H9 (cell line): ENCODE data around the gene APOC1. TPM values are rescaled to one million over a fixed set of nuclear protein-coding genes. Genes with fewer than 3 reads are reported as not detected.

Source experiments
- DNase-seq: peaks from one replicate; pipeline ENCODE4 v3.0.0-alpha.2; 2017
- H2AFZ ChIP-seq: one replicate; pipeline ENCODE4 v1.6.1; 2013; ENCODE audit warnings: mild to moderate bottlenecking, low read length, control low read depth, moderate library complexity
- H2AK5ac ChIP-seq: 2 replicates; pipeline ENCODE4 v1.6.1; 2013; ENCODE audit warnings: low read length, control low read depth, mixed read lengths; ENCODE audit not compliant: insufficient read length
- H2BK120ac ChIP-seq: one replicate; pipeline ENCODE4 v1.6.1; 2013; ENCODE audit warnings: low read depth, mild to moderate bottlenecking, low read length, control low read depth, inconsistent platforms; ENCODE audit not compliant: poor library complexity, severe bottlenecking
- H2BK12ac ChIP-seq: 2 replicates; pipeline ENCODE4 v1.6.1; 2013; ENCODE audit warnings: low read length, control low read depth, mixed read lengths, low read depth; ENCODE audit not compliant: insufficient read length
- H2BK15ac ChIP-seq: 2 replicates; pipeline ENCODE4 v1.6.1; 2013; ENCODE audit warnings: low read depth, low read length, control low read depth
- H2BK20ac ChIP-seq: one replicate; pipeline ENCODE4 v1.6.1; 2013; ENCODE audit warnings: low read depth, mild to moderate bottlenecking, low read length, control low read depth, inconsistent platforms; ENCODE audit not compliant: poor library complexity, severe bottlenecking
- H2BK5ac ChIP-seq: 2 replicates; pipeline ENCODE4 v1.6.1; 2013; ENCODE audit warnings: low read length, control low read depth, mixed read lengths; ENCODE audit not compliant: insufficient read length
- H3K14ac ChIP-seq: 2 replicates; pipeline ENCODE4 v1.6.1; 2013; ENCODE audit warnings: low read length, control low read depth; ENCODE audit not compliant: insufficient read depth
- H3K18ac ChIP-seq: 2 replicates; pipeline ENCODE4 v1.6.1; 2013; ENCODE audit warnings: low read depth, mild to moderate bottlenecking, mixed read lengths, low read length, control low read depth; ENCODE audit not compliant: insufficient read length
- H3K23ac ChIP-seq: 2 replicates; pipeline ENCODE4 v1.6.1; 2013; ENCODE audit warnings: low read length, control low read depth, mixed read lengths, low read depth; ENCODE audit not compliant: insufficient read length
- H3K23me2 ChIP-seq: 2 replicates; pipeline ENCODE4 v1.6.1; 2013; ENCODE audit warnings: low read depth, mild to moderate bottlenecking, mixed read lengths, low read length, control low read depth; ENCODE audit not compliant: insufficient read length, poor library complexity, severe bottlenecking
- H3K27ac ChIP-seq: 2 replicates; pipeline ENCODE4 v1.5.1; 2013; ENCODE audit warnings: low read length, control low read depth, mixed read lengths, low read depth; ENCODE audit not compliant: insufficient read length
- H3K27me3 ChIP-seq: 2 replicates; pipeline ENCODE4 v1.6.1; 2013; ENCODE audit warnings: low read length, control low read depth, inconsistent platforms; ENCODE audit not compliant: insufficient read depth
- H3K4ac ChIP-seq: 2 replicates; pipeline ENCODE4 v1.6.1; 2013; ENCODE audit warnings: low read depth, mild to moderate bottlenecking, control low read depth, inconsistent platforms, low read length, moderate library complexity
- H3K4me1 ChIP-seq: 2 replicates; pipeline ENCODE4 v1.6.1; 2013; ENCODE audit warnings: low read length, control low read depth, inconsistent platforms; ENCODE audit not compliant: insufficient read depth
- H3K4me2 ChIP-seq: 2 replicates; pipeline ENCODE4 v1.6.1; 2013; ENCODE audit warnings: low read length, control low read depth, mixed read lengths; ENCODE audit not compliant: insufficient read length, insufficient read depth
- H3K56ac ChIP-seq: 2 replicates; pipeline ENCODE4 v1.6.1; 2013; ENCODE audit warnings: low read depth, mild to moderate bottlenecking, mixed read lengths, low read length, control low read depth; ENCODE audit not compliant: insufficient read length
- H3K79me1 ChIP-seq: 2 replicates; pipeline ENCODE4 v1.6.1; 2013; ENCODE audit warnings: low read depth, mild to moderate bottlenecking, moderate library complexity, low read length, control low read depth, inconsistent platforms; ENCODE audit not compliant: insufficient read depth, poor library complexity, severe bottlenecking
- H3K79me2 ChIP-seq: 2 replicates; pipeline ENCODE4 v1.6.1; 2013; ENCODE audit warnings: low read length, control low read depth, inconsistent platforms; ENCODE audit not compliant: insufficient read depth
- H3K9ac ChIP-seq: 2 replicates; pipeline ENCODE4 v1.6.1; 2013; ENCODE audit warnings: low read length, control low read depth, mixed read lengths; ENCODE audit not compliant: insufficient read length; ENCODE audit errors: extremely low read depth
- H3K9me3 ChIP-seq: one replicate; pipeline ENCODE4 v1.6.1; 2013; ENCODE audit warnings: low read depth, low read length, inconsistent platforms; ENCODE audit not compliant: control insufficient read depth
- H3T11ph ChIP-seq: one replicate; pipeline ENCODE4 v1.6.1; 2013; ENCODE audit warnings: mild to moderate bottlenecking, low read length, control low read depth, inconsistent platforms
- H4K20me1 ChIP-seq: one replicate; pipeline ENCODE4 v1.6.1; 2013; ENCODE audit not compliant: control insufficient read depth, insufficient read length, insufficient read depth
- H4K5ac ChIP-seq: 2 replicates; pipeline ENCODE4 v1.6.1; 2013; ENCODE audit warnings: low read depth, mild to moderate bottlenecking, mixed read lengths, low read length, control low read depth; ENCODE audit not compliant: insufficient read length
- H4K8ac ChIP-seq: replicated peaks from 2 replicates; pipeline ENCODE4 v1.6.1; 2013; ENCODE audit warnings: low read length, control low read depth, mixed read lengths, low read depth; ENCODE audit not compliant: insufficient read length
- H4K91ac ChIP-seq: 2 replicates; pipeline ENCODE4 v1.6.1; 2013; ENCODE audit warnings: low read depth, mild to moderate bottlenecking, moderate library complexity, mixed read lengths, low read length, control low read depth; ENCODE audit not compliant: insufficient read length
- H3K27ac Mint-ChIP-seq, 3 experiments: 2 replicates in 2 of 3; 3 replicates in 1 of 3; pipeline ENCODE4 v1.8.0; 2020 to 2021; ENCODE audit warnings: mixed read lengths in 3 of 3, mild to moderate bottlenecking in 1 of 3, moderate library complexity in 1 of 3
- H3K27me3 Mint-ChIP-seq: 2 replicates; pipeline ENCODE4 v1.8.0; 2021; ENCODE audit warnings: low read depth, mild to moderate bottlenecking, moderate library complexity, mixed read lengths
- H3K36me3 Mint-ChIP-seq, 3 experiments: 2 replicates in 2 of 3; 3 replicates in 1 of 3; pipeline ENCODE4 v1.8.0; 2020 to 2021; ENCODE audit warnings: low read depth in 3 of 3, mixed read lengths in 3 of 3; ENCODE audit not compliant: insufficient read depth in 1 of 3
- H3K4me1 Mint-ChIP-seq, 2 experiments: 2 replicates each; pipeline ENCODE4 v1.8.0; 2020; ENCODE audit warnings: mixed read lengths in 2 of 2
- H3K4me3 Mint-ChIP-seq, 2 experiments: 2 replicates in 1 of 2; 3 replicates in 1 of 2; pipeline ENCODE4 v1.8.0; 2020 to 2021; ENCODE audit warnings: mild to moderate bottlenecking in 2 of 2, mixed read lengths in 2 of 2, moderate library complexity in 1 of 2
- H3K9me3 Mint-ChIP-seq, 2 experiments: 2 replicates in 1 of 2; 3 replicates in 1 of 2; pipeline ENCODE4 v1.8.0; 2020; ENCODE audit warnings: mild to moderate bottlenecking in 2 of 2, mixed read lengths in 2 of 2, moderate library complexity in 1 of 2
- WGBS: extraction: QIAGEN DNeasy Blood & Tissue Kit; methylation state at CpG from one replicate; pipeline ENCODE4 v1.1.7; 2013; ENCODE audit warnings: missing lambda C conversion rate, low lambda C conversion rate, mixed read lengths; ENCODE audit not compliant: insufficient read length; ENCODE audit errors: extremely low coverage; 5-methylcytosine and 5-hydroxymethylcytosine counted together
- total RNA-seq: library from RNA; stranded (reverse); gene quantifications from 2 replicates; pipeline ENCODE4 v1.2.1, GENCODE V29; 2021
- TF ChIP-seq, protein P1 (sequence below): fragments of 200-600 bp; sonication (generic); conservative IDR thresholded peaks from 3 replicates; pipeline ENCODE4 v1.8.0; 2021; ENCODE audit warnings: antibody characterized with exemption, mild to moderate bottlenecking

Gene APOC1
- total RNA-seq, 1 experiment from 2014 or later = 78.1 TPM

DNA sequence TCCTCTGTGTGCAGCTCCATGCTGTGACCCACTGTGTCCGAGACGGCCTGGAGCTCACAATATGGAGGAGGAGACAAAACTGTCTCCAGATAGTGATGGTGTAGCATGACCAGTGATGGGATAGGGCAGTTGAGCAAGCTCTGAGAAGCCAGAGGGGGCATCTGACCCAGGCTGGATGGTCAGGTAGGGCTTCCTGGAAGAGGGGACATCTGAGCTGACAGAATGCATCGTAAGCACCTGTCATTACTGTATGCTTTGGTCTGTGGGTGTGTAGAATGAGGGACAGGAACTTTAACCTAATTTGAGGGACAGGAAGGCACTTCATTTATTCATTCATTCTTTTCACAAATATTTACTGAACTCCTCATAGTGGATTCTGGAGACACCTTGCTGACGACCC, 29.8 kb upstream of the APOC1 start:
- no peak overlapping the region for H3K4ac ChIP-seq
- no peak overlapping the region for H3K14ac ChIP-seq
- no peak overlapping the region for H3T11ph ChIP-seq
- no peak overlapping the region for H3K56ac ChIP-seq
- TF ChIP-seq, protein P1, sequence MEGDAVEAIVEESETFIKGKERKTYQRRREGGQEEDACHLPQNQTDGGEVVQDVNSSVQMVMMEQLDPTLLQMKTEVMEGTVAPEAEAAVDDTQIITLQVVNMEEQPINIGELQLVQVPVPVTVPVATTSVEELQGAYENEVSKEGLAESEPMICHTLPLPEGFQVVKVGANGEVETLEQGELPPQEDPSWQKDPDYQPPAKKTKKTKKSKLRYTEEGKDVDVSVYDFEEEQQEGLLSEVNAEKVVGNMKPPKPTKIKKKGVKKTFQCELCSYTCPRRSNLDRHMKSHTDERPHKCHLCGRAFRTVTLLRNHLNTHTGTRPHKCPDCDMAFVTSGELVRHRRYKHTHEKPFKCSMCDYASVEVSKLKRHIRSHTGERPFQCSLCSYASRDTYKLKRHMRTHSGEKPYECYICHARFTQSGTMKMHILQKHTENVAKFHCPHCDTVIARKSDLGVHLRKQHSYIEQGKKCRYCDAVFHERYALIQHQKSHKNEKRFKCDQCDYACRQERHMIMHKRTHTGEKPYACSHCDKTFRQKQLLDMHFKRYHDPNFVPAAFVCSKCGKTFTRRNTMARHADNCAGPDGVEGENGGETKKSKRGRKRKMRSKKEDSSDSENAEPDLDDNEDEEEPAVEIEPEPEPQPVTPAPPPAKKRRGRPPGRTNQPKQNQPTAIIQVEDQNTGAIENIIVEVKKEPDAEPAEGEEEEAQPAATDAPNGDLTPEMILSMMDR = no peak
- Mint-ChIP-seq H3K27ac (peak overlapping the region in 2 of 3 experiments; percentile 1 to 72; a peak in 3 of 7 replicates), H3K4me1 (peaks cover 12 to 30% of the 10 kb centered on the region in 2 experiments), H3K27me3 (no peaks in the 10 kb centered on the region; the same call in 1 of the 2 replicates), H3K9me3 (no peaks in the 10 kb centered on the region), H3K36me3 (peaks cover 21 to 63% (median 56%) of the 10 kb centered on the region in 3 experiments), H3K4me3 (no peak overlapping the region)
- no peak overlapping the region for H2BK5ac ChIP-seq
- H4K8ac ChIP-seq = no peak overlapping the region
- H2BK15ac ChIP-seq = no peak overlapping the region
- H4K5ac ChIP-seq = no peak overlapping the region
- WGBS = no CpG with 5 or more reads among the region's 4 CpGs
- no peak overlapping the region for H3K9ac ChIP-seq
- H3K9me3 ChIP-seq = no peaks in the 10 kb centered on the region
- no peak for DNase-seq
- H3K27ac ChIP-seq = no peak overlapping the region
- H2AFZ ChIP-seq = no peak overlapping the region
- H3K79me2 ChIP-seq = no peaks in the 10 kb centered on the region
- no peak overlapping the region for H2BK120ac ChIP-seq
- no peaks in the 10 kb centered on the region for H3K4me1 ChIP-seq
- H3K18ac ChIP-seq = no peak overlapping the region
- no peaks in the 10 kb centered on the region for H3K23me2 ChIP-seq
- H4K20me1 ChIP-seq = no peaks in the 10 kb centered on the region
- no peak overlapping the region for H2BK12ac ChIP-seq
- no peak overlapping the region for H2AK5ac ChIP-seq
- H3K23ac ChIP-seq = no peak overlapping the region
- no peaks in the 10 kb centered on the region for H3K27me3 ChIP-seq
- no peaks in the 10 kb centered on the region for H3K79me1 ChIP-seq
- no peak overlapping the region for H2BK20ac ChIP-seq
- H3K4me2 ChIP-seq = no peak overlapping the region
- H4K91ac ChIP-seq = no peak overlapping the region
